ENCODE results near the gene L3MBTL4.

GRCh38 chr18:6367208-6367607, 47.5 kb downstream of the L3MBTL4 start:
- TF ChIP-seq ZFP30 (CRISPR knock-in tag; IDR thresholded peaks at IDR 0.05): no peak
- no peak for TF ChIP-seq TCF4 (CRISPR knock-in tag; IDR thresholded peaks at IDR 0.05; ENCODE audit: borderline replicate concordance)
- TF ChIP-seq PATZ1 (CRISPR knock-in tag; IDR thresholded peaks at IDR 0.05; ENCODE audit: borderline replicate concordance): no peak
- TF ChIP-seq RARB (CRISPR knock-in tag; IDR thresholded peaks at IDR 0.05): no peak
- TF ChIP-seq ARNTL (CRISPR knock-in tag; IDR thresholded peaks at IDR 0.05; ENCODE audit: borderline replicate concordance, low read depth): no peak
- TF ChIP-seq ZC3H10 (CRISPR knock-in tag; IDR thresholded peaks at IDR 0.05): no peak
- TF ChIP-seq CSRNP3 (CRISPR knock-in tag; IDR thresholded peaks at IDR 0.05): no peak
- no peak for TF ChIP-seq TOX (CRISPR knock-in tag; IDR thresholded peaks at IDR 0.05; ENCODE audit: borderline replicate concordance)
- TF ChIP-seq ISL1 (CRISPR knock-in tag; IDR thresholded peaks at IDR 0.05): no peak
